H1 (cell line): ENCODE results near the gene CACNA2D3. TPM values are rescaled to one million over a fixed set of nuclear protein-coding genes. Genes with fewer than 3 reads are reported as not detected.

ENCODE experiments used
- CBX5 ChIP-seq: fragments of 300-800, 300-1000 bp; sonication (generic); IDR thresholded peaks from 2 replicates; pipeline ENCODE4 v1.7.1; 2016; ENCODE audit warnings: antibody characterized with exemption, low read length, low read depth
- CTBP2 ChIP-seq: IDR thresholded peaks from 2 replicates; pipeline ENCODE4 v1.7.0; 2011; ENCODE audit warnings: borderline replicate concordance, mild to moderate bottlenecking, moderate library complexity, mixed read lengths, low read length; ENCODE audit not compliant: insufficient read depth, insufficient read length
- FOSL1 ChIP-seq: IDR thresholded peaks from 2 replicates; pipeline ENCODE4 v1.6.1; 2011; ENCODE audit warnings: mild to moderate bottlenecking, low read depth, low read length, moderate library complexity; ENCODE audit not compliant: insufficient read depth
- HDAC6 ChIP-seq: IDR thresholded peaks from one replicate; pipeline ENCODE4 v1.7.1; 2012; ENCODE audit warnings: low read depth, mild to moderate bottlenecking, inconsistent platforms, low read length, moderate library complexity
- MAFK ChIP-seq: IDR thresholded peaks from 2 replicates; pipeline ENCODE4 v1.6.1; 2012; ENCODE audit warnings: low read depth, mild to moderate bottlenecking, improper control_type of control experiment, low read length
- SIRT6 ChIP-seq: IDR thresholded peaks from one replicate; pipeline ENCODE4 v1.7.1; 2012; ENCODE audit warnings: low read length, inconsistent platforms
- SP2 ChIP-seq: IDR thresholded peaks from 2 replicates; pipeline ENCODE4 v1.6.1; 2012; ENCODE audit warnings: mild to moderate bottlenecking, low read length, inconsistent platforms
- ZNF274 ChIP-seq: IDR thresholded peaks from 2 replicates; pipeline ENCODE4 v1.7.0; 2012; ENCODE audit warnings: low read length, borderline replicate concordance; ENCODE audit errors: extremely low read depth
- polyA plus RNA-seq, 7 experiments: library from polyadenylated mRNA; depleted of rRNA in 3 of 7; stranded (reverse) in 5 of 7; unstranded in 2 of 7; fragments of >200 nt in 5 of 7; fragments of 200-250 nt in 2 of 7; gene quantifications; 1 replicate in 5 of 7; 2 replicates in 1 of 7; 4 replicates in 1 of 7; pipeline versions ENCODE4 v1.2.1 to v1.2.3, GENCODE V29; 2011 to 2013; ENCODE audit warnings: missing spikeins in 2 of 7, mixed read lengths in 2 of 7
- total RNA-seq: library from RNA; stranded (reverse); fragmentation: NEBNext Ultra II Directional; extraction: Animal tissue kit (Norgen Biotek cat#: 25700); gene quantifications from 2 replicates; pipeline ENCODE4 v1.2.1, GENCODE V29; 2021
- TF ChIP-seq, protein P1 (sequence below): IDR thresholded peaks from 2 replicates; pipeline ENCODE4 v1.6.1; 2011; ENCODE audit warnings: low read length, improper control_type of control experiment

The CACNA2D3 gene
- total and polyA plus RNA-seq, 2 of the 8 experiments (the other 6 are each of a cell fraction or from before 2014, with no cell fraction given): 1.5 to 1.8 TPM

DNA sequence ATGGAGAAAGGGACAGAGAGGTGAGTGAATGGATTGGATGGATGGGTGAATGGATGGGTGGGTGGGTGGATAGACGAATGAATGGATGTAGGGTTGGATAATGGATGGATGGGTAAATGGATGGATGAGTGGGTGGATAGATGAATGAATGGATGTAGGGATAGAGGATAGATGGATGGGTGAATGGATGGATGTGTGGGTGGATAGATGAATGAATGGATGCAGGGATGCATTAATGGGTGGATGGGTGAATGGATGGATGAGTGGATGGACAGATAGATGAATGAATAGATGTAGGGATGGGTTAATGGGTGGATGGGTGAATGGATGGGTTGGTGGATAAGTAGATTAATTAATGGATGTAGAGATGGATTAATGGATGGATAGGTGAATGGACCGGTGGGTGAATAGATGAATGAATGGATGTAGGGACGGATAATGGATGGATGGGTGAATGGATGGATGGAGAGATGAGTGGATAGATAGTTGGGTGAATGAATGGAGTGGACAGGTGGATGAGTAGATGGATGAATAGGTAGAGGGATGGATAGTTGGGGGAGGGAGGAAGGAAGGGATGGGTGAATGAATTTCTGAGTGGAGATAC is 28.6 kb downstream of the CACNA2D3 start (continued):
- TF ChIP-seq HDAC6 (no peak), CTBP2 (no peak), FOSL1 (no peak), MAFK (no peak), CBX5 (no peak), SIRT6 (no peak), SP2 (no peak), ZNF274 (no peak)
- TF ChIP-seq, protein P1, sequence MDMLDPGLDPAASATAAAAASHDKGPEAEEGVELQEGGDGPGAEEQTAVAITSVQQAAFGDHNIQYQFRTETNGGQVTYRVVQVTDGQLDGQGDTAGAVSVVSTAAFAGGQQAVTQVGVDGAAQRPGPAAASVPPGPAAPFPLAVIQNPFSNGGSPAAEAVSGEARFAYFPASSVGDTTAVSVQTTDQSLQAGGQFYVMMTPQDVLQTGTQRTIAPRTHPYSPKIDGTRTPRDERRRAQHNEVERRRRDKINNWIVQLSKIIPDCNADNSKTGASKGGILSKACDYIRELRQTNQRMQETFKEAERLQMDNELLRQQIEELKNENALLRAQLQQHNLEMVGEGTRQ: no peak
